ENCODE measurements around the gene CNDP2.

DNA sequence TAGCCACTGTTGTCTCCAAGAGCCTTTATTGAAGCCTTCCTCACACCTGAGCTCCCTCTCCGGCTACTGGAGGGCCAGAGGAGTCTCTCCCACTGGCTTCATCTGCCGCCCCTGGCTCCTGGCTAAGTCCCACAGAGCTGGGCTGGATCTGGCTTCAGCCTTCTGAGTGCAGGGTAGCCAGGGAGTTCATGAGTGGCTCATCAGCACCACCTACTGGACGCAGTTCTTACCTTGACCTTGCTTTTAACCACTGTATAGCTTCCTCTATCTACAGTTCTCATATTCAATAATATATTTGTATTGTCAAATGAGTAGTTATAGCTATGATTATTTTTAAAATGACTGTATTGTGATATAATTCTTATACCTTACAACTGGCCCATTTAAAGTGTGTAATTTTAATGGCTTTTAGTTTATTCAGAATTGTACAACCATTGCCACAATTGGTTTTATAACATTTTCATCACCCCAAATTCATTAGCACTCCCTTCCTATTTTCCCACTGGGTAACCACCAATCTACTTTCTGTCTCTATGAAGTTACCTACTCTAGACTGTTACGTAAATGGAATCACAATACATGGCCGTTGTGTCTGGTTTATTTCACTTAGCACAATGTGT, 55.9 kb downstream of the CNDP2 start:
- TF ChIP-seq, protein P1, sequence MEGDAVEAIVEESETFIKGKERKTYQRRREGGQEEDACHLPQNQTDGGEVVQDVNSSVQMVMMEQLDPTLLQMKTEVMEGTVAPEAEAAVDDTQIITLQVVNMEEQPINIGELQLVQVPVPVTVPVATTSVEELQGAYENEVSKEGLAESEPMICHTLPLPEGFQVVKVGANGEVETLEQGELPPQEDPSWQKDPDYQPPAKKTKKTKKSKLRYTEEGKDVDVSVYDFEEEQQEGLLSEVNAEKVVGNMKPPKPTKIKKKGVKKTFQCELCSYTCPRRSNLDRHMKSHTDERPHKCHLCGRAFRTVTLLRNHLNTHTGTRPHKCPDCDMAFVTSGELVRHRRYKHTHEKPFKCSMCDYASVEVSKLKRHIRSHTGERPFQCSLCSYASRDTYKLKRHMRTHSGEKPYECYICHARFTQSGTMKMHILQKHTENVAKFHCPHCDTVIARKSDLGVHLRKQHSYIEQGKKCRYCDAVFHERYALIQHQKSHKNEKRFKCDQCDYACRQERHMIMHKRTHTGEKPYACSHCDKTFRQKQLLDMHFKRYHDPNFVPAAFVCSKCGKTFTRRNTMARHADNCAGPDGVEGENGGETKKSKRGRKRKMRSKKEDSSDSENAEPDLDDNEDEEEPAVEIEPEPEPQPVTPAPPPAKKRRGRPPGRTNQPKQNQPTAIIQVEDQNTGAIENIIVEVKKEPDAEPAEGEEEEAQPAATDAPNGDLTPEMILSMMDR (IDR thresholded peaks at IDR 0.05), result peak; percentile 64 to 85 (median 76)
- no peak for TF ChIP-seq POLR2A (IDR thresholded peaks at IDR 0.05)

All from adrenal gland (tissue), 5 donors.